HCT116 (cell line): ENCODE results near the gene APOLD1. TPM values are rescaled to one million over a fixed set of nuclear protein-coding genes. Genes with fewer than 3 reads are reported as not detected.

Experiments
- ATAC-seq: fragments of 200-7000 bp; cut with Tn5 transposase; 2 replicates; pipeline ENCODE4 v1.9.1; 2020; ENCODE audit warnings: mild to moderate bottlenecking, moderate library complexity
- BruUV-seq: library from RNA; stranded (reverse); fragments of 400-500 nt; replicated peaks from 2 replicates; lab custom pipeline; 2021; lab: Mats Ljungman, UMichigan
- CTCF ChIA-PET: fragments of 300-600 bp; sonication (Branson Sonifier 250); formaldehyde crosslinking; loops from one replicate; lab custom pipeline; 2021; ENCODE audit warnings: antibody characterized with exemption; lab: Charles Lee
- POLR2A ChIA-PET: fragments of 300-600, 350-600 bp; sonication (Branson Sonifier 250); formaldehyde crosslinking; loops from one replicate; lab custom pipeline; 2021; ENCODE audit warnings: antibody characterized with exemption; lab: Charles Lee
- RAD21 ChIA-PET, 2 experiments: fragments of 300-600 bp; sonication (Branson Sonifier 250); formaldehyde crosslinking; loops; one replicate each; lab custom pipeline; 2023; ENCODE audit warnings: low total read pairs in 2 of 2; ENCODE audit not compliant: uncharacterized antibody in 2 of 2, unreplicated experiment in 2 of 2, low non-redundant PET in 1 of 2; lab: Charles Lee
- DNase-seq: peaks from one replicate; pipeline ENCODE4 v3.0.0-alpha.2; 2010; ENCODE audit warnings: low read depth, low spot score
- H2AFZ ChIP-seq: fragments of 200-600 bp; shearing (Covaris generic), sonication (generic); 2 replicates; pipeline ENCODE4 v1.6.1; 2017; ENCODE audit warnings: low read depth, mixed run types, mixed read lengths, antibody characterized with exemption, low read length; ENCODE audit not compliant: poor library complexity, severe bottlenecking
- H3K27ac ChIP-seq: 2 replicates; pipeline ENCODE4 v1.5.1; 2012; ENCODE audit warnings: low read depth, low read length
- H3K27me3 ChIP-seq: fragments of 200-600 bp; sonication (generic); 2 replicates; pipeline ENCODE4 v1.6.1; 2016; ENCODE audit warnings: mixed run types, low read length, mixed read lengths; ENCODE audit not compliant: insufficient read depth
- H3K36me3 ChIP-seq, 2 experiments: fragments of 200-500 bp in 1 of 2; fragments of 200-600 bp in 1 of 2; sonication (Bioruptor generic) in 1 of 2; sonication (generic) in 1 of 2; 2 replicates each; pipeline versions ENCODE4 v1.5.1 to v1.6.1; 2014 to 2016; ENCODE audit warnings: low read length in 2 of 2, inconsistent platforms in 1 of 2, mixed read lengths in 1 of 2, mixed run types in 1 of 2; ENCODE audit not compliant: insufficient read depth in 2 of 2, control insufficient read depth in 1 of 2
- H3K4me1 ChIP-seq, 2 experiments: fragments of 200-600 bp in 1 of 2; sonication (generic) in 1 of 2; 2 replicates each; pipeline versions ENCODE4 v1.5.1 to v1.6.1; 2012 to 2017; ENCODE audit warnings: low read length in 2 of 2, inconsistent platforms in 1 of 2, mild to moderate bottlenecking in 1 of 2, mixed read lengths in 1 of 2, mixed run types in 1 of 2, moderate library complexity in 1 of 2; ENCODE audit not compliant: insufficient read depth in 2 of 2, control insufficient read depth in 1 of 2
- H3K4me2 ChIP-seq: fragments of 200-600 bp; sonication (generic); 2 replicates; pipeline ENCODE4 v1.6.1; 2017; ENCODE audit warnings: mixed run types, low read length, mixed read lengths
- H3K4me3 ChIP-seq, 2 experiments: fragments of 200-600 bp in 1 of 2; sonication (generic) in 1 of 2; replicated peaks in 1 of 2; 2 replicates each; pipeline ENCODE4 v1.5.1; 2011 to 2016; ENCODE audit warnings: low read length in 2 of 2, control low read depth in 1 of 2, low read depth in 1 of 2, mild to moderate bottlenecking in 1 of 2, mixed read lengths in 1 of 2, mixed run types in 1 of 2
- H3K79me2 ChIP-seq: fragments of 200-600 bp; sonication (generic); 2 replicates; pipeline ENCODE4 v1.6.1; 2017; ENCODE audit warnings: mild to moderate bottlenecking, mixed run types, low read length, moderate library complexity, mixed read lengths; ENCODE audit not compliant: insufficient read depth
- H3K9ac ChIP-seq: fragments of 200-600 bp; sonication (generic); 2 replicates; pipeline ENCODE4 v1.6.1; 2016; ENCODE audit warnings: low read length, mixed read lengths
- H3K9me2 ChIP-seq: fragments of 200-600 bp; sonication (generic), shearing (Covaris generic); 2 replicates; pipeline ENCODE4 v1.6.1; 2017; ENCODE audit warnings: mixed run types, mild to moderate bottlenecking, moderate library complexity; ENCODE audit not compliant: insufficient read depth
- H3K9me3 ChIP-seq, 2 experiments: fragments of 200-500 bp in 1 of 2; fragments of 200-600 bp in 1 of 2; sonication (Bioruptor generic) in 1 of 2; sonication (generic) in 1 of 2; 2 replicates each; pipeline ENCODE4 v1.6.1; 2014 to 2017; ENCODE audit warnings: low read length in 2 of 2, mixed read lengths in 2 of 2, inconsistent platforms in 1 of 2, low read depth in 1 of 2, mild to moderate bottlenecking in 1 of 2, mixed run types in 1 of 2, moderate library complexity in 1 of 2; ENCODE audit not compliant: control insufficient read depth in 1 of 2, insufficient read depth in 1 of 2
- H4K20me1 ChIP-seq: fragments of 200-600 bp; sonication (generic), shearing (Covaris generic); 2 replicates; pipeline ENCODE4 v1.6.1; 2017; ENCODE audit warnings: mixed run types, mild to moderate bottlenecking, moderate library complexity; ENCODE audit not compliant: insufficient read depth
- CBX3 ChIP-seq: IDR thresholded peaks from 2 replicates; pipeline ENCODE4 v1.6.1; 2012; ENCODE audit warnings: low read depth
- CEBPB ChIP-seq: IDR thresholded peaks from 2 replicates; pipeline ENCODE4 v1.6.1; 2012; ENCODE audit warnings: low read depth
- CTCF ChIP-seq, 3 experiments: fragments of 200-600 bp in 1 of 3; sonication (generic) in 1 of 3; IDR thresholded peaks in 2 of 3; conservative IDR thresholded peaks in 1 of 3; 2 replicates each; pipeline ENCODE4 v1.5.1; 2012 to 2017; ENCODE audit warnings: low read depth in 2 of 3, low read length in 2 of 3, antibody characterized with exemption in 1 of 3, borderline replicate concordance in 1 of 3, control low read depth in 1 of 3, mild to moderate bottlenecking in 1 of 3, mixed read lengths in 1 of 3, mixed run types in 1 of 3, moderate library complexity in 1 of 3; ENCODE audit not compliant: insufficient read depth in 1 of 3
- EGR1 ChIP-seq: IDR thresholded peaks from 2 replicates; pipeline ENCODE4 v1.6.1; 2012; ENCODE audit warnings: low read depth
- EZH2phosphoT487 ChIP-seq: fragments of 200-600 bp; IDR thresholded peaks from 2 replicates; pipeline ENCODE4 v1.6.1; 2018; ENCODE audit warnings: antibody characterized with exemption, borderline replicate concordance
- JUND ChIP-seq: IDR thresholded peaks from 2 replicates; pipeline ENCODE4 v1.6.1; 2012
- MAX ChIP-seq: IDR thresholded peaks from 2 replicates; pipeline ENCODE4 v1.6.1; 2012
- POLR2AphosphoS5 ChIP-seq: IDR thresholded peaks from 2 replicates; pipeline ENCODE4 v1.6.1; 2011; ENCODE audit warnings: mild to moderate bottlenecking, low read depth, low read length, moderate library complexity
- RAD21 ChIP-seq: IDR thresholded peaks from 2 replicates; pipeline ENCODE4 v1.6.1; 2012; ENCODE audit warnings: low read depth, mild to moderate bottlenecking
- REST ChIP-seq: IDR thresholded peaks from 2 replicates; pipeline ENCODE4 v1.6.1; 2012; ENCODE audit warnings: low read depth
- SIN3A ChIP-seq: IDR thresholded peaks from 2 replicates; pipeline ENCODE4 v1.6.1; 2012; ENCODE audit warnings: low read depth
- SP1 ChIP-seq: IDR thresholded peaks from 2 replicates; pipeline ENCODE4 v1.6.1; 2012; ENCODE audit warnings: low read depth
- SRF ChIP-seq: IDR thresholded peaks from 2 replicates; pipeline ENCODE4 v1.6.1; 2012; ENCODE audit warnings: low read depth
- TCF7L2 ChIP-seq: IDR thresholded peaks from 2 replicates; pipeline ENCODE4 v1.7.0; 2011; ENCODE audit warnings: borderline replicate concordance, inconsistent platforms; ENCODE audit not compliant: insufficient read depth, insufficient read length; ENCODE audit errors: extremely low read depth
- YY1 ChIP-seq: IDR thresholded peaks from 2 replicates; pipeline ENCODE4 v1.6.1; 2011; ENCODE audit warnings: low read length, low read depth, moderate library complexity, mild to moderate bottlenecking; ENCODE audit not compliant: insufficient replicate concordance; ENCODE audit errors: extremely low read depth
- ZBTB33 ChIP-seq: IDR thresholded peaks from 2 replicates; pipeline ENCODE4 v1.6.1; 2011; ENCODE audit warnings: mild to moderate bottlenecking, low read length, moderate library complexity; ENCODE audit not compliant: insufficient replicate concordance; ENCODE audit errors: extremely low read depth
- ZNF274 ChIP-seq: fragments of 200-500 bp; sonication (Bioruptor generic); IDR thresholded peaks from 2 replicates; pipeline ENCODE4 v1.6.1; 2014; ENCODE audit warnings: mild to moderate bottlenecking, low read depth, low read length, inconsistent platforms
- intact Hi-C: fragments of 100-400 bp; cut with micrococcal nuclease; formaldehyde crosslinking; loops from 2 replicates; pipeline ENCODE4 v1.10.0; 2022
- total RNA-seq: library from RNA; stranded (reverse); gene quantifications from one replicate; pipeline ENCODE4 v1.2.1, GENCODE V29; 2021; ENCODE audit not compliant: unreplicated experiment

APOLD1 gene
- total RNA-seq, 1 experiment from 2014 or later = 3.9 TPM

GRCh38 chr12:12807970-12808702 is 22.7 kb downstream of the APOLD1 start:
- Histone ChIP-seq H3K27me3 (no peaks in the 10 kb centered on the region), H3K4me2 (no peak overlapping the region), H3K36me3 (no peaks in the 10 kb centered on the region), H3K9me3 (no peaks in the 10 kb centered on the region), H3K9me2 (no peaks in the 10 kb centered on the region), H3K4me1 (peaks cover 22 to 57% of the 10 kb centered on the region in 2 experiments), H2AFZ (no peak overlapping the region), H4K20me1 (no peaks in the 10 kb centered on the region), H3K4me3 (no peak overlapping the region), H3K9ac (no peak overlapping the region), H3K79me2 (peaks cover under 1% of the 10 kb centered on the region; the same call in 1 of the 2 replicates), H3K27ac (no peak overlapping the region)
- BruUV-seq = no TSS peak
- DNase-seq = no peak
- ChIA-PET POLR2A (no interaction called here), CTCF (no interaction called here), RAD21 (no interaction called here)
- intact Hi-C loops = loop anchor here (10.0 kb wide), 1 partner anchor 397 kb away; no protein-coding TSS in a partner anchor
- TF ChIP-seq SP1 (no peak), RAD21 (no peak), POLR2AphosphoS5 (no peak), JUND (no peak), ZBTB33 (no peak), CTCF (IDR thresholded peaks at IDR 0.05 in 2 of 3, conservative IDR thresholded peaks at IDR 0.05 in 1 of 3; ENCODE audit: borderline replicate concordance in 1 of 3, insufficient read depth in 1 of 3, low read depth in 2 of 3, low read length in 2 of 3) (no peak), TCF7L2 (no peak), CBX3 (no peak), SRF (no peak), CEBPB (no peak), EZH2phosphoT487 (no peak), YY1 (no peak), MAX (no peak), EGR1 (no peak), SIN3A (no peak), REST (no peak), ZNF274 (no peak)
- ATAC-seq = no peak
